Measurements from ENCODE around the gene ETDC.

Gene ETDC

DNA sequence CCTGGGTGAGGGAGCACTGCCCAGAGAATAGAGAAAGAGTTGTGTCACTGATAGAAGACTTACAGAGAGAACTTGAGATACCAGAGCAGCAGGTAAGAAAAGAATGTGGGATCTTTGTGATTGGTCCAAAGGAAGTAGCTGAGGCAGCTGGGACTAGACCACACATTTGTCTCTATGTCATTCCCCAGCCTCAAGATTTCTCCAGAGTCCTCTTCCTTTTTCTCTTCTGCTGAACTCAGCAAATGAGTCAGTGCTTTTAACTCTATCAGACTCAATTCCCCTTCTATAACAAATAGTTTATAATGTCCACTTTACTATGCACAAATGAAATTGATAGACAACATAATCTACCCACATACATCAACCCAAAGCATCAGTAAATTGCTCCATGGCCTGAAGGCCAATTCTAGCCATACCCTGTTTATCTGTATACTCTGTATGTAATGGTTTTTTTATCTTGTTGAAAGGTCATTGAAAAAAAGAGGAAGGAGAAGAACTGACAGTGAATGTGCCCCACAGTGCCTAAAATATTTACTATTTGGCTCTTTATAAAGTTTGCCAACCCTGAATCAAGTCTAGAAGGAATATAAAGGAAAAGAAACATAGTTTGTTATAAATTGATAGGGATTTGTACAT is 38.2 kb downstream of the ETDC start:
- DNase-seq, result no peak

DNA sequence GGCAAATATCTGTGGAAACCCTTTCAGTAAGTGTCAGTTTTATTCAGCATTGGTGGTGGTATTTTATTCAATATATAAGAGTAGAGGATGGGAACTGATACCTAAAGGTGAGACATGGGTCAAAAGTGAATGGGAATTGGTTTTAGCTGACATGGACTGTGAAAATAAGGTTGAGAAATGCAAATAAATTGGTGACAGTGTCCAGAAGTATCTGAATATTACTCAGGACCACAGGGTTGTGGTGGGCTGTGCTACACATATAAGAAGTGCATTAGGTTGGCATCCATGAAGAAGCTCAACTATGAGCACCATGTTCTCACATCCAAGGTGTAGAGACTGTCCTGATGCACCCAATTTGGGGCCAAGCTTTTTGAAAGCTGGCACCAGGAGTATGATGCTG is 45.0 kb downstream of the ETDC start:
- DNase-seq, result no peak

Measured in NCI-H187 treated with DMSO at 0.1 percent for 48 hours (cell line).